HEK293 (cell line): Measurements from ENCODE around the gene FZR1.

Experiments
- CTCF ChIP-seq: fragments of 450-650 bp; formaldehyde crosslinking; IDR thresholded peaks from 2 replicates; pipeline ENCODE4 v1.5.1; 2016; ENCODE audit warnings: missing biosample characterization, missing genetic modification characterization
- KLF1 ChIP-seq: fragments of 450-650 bp; formaldehyde crosslinking; IDR thresholded peaks from 2 replicates; pipeline ENCODE4 v1.5.1; 2016; ENCODE audit warnings: missing biosample characterization, missing genetic modification characterization
- SP2 ChIP-seq: fragments of 450-650 bp; formaldehyde crosslinking; IDR thresholded peaks from 2 replicates; pipeline ENCODE4 v1.5.1; 2016; ENCODE audit warnings: missing biosample characterization, missing genetic modification characterization
- YY1 ChIP-seq: fragments of 450-650 bp; formaldehyde crosslinking; IDR thresholded peaks from 2 replicates; pipeline ENCODE4 v1.5.1; 2018; ENCODE audit warnings: missing biosample characterization, missing genetic modification characterization
- ZBTB7A ChIP-seq: fragments of 450-650 bp; formaldehyde crosslinking; IDR thresholded peaks from 2 replicates; pipeline ENCODE4 v1.5.1; 2016; ENCODE audit warnings: low read depth, missing biosample characterization, missing genetic modification characterization
- ZEB2 ChIP-seq: fragments of 450-650 bp; formaldehyde crosslinking; IDR thresholded peaks from 2 replicates; pipeline ENCODE4 v1.5.1; 2016; ENCODE audit warnings: missing biosample characterization, missing genetic modification characterization
- ZNF10 ChIP-seq: fragments of 450-650 bp; formaldehyde crosslinking; IDR thresholded peaks from 2 replicates; pipeline ENCODE4 v1.5.1; 2017; ENCODE audit warnings: missing biosample characterization, missing genetic modification characterization
- TF ChIP-seq, protein P1 (sequence below): fragments of 450-650 bp; formaldehyde crosslinking; optimal IDR thresholded peaks from 2 replicates; pipeline ENCODE3; 2016; ENCODE audit warnings: missing biosample characterization, mild to moderate bottlenecking, missing genetic modification characterization
- TF ChIP-seq, protein P2 (sequence below): fragments of 450-650 bp; formaldehyde crosslinking; IDR thresholded peaks from 2 replicates; pipeline ENCODE4 v1.5.1; 2016; ENCODE audit warnings: missing biosample characterization, missing genetic modification characterization

DNA sequence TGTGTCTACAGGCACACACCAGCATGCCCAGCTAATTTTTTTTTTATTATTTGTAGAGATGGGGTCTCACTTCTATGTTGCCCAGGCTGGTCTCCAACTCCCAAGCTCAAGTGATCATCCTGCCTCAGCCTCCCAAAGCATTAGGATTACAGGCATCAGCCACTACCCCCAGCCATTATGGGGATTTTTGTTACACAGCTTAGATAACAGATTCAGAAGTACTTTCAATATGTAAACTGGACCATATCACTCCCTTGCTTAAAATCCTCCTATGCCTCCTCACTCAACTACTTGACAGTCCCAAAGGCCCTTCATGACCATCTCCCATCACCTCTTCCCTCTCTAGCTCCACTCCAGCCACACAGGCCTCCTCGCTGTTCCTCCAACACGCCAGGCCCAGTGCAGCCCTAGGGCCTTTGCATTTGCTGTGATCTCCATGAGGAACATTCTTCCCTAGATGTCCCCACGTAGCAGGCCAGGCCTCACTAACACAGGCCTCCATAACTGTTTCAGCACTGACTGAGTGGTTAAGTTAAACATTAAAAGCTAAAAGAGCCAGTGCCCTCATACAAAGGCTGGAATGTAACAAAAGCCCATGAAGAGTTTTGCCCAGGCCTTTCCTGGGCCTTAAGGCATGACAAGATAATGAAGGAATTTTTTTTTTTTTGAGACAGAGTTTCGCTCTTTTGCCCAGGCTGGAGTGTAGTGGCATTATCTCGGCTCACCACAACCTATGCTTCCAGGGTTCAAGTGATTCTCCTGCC, 8.2 kb upstream of the FZR1 start:
- no peak for TF ChIP-seq CTCF (tag by site-specific recombination)
- TF ChIP-seq SP2 (tag by site-specific recombination) = no peak
- no peak for TF ChIP-seq ZEB2 (tag by site-specific recombination)
- no peak for TF ChIP-seq YY1 (tag by site-specific recombination)
- TF ChIP-seq KLF1 (tag by site-specific recombination) = no peak
- TF ChIP-seq, protein P1, sequence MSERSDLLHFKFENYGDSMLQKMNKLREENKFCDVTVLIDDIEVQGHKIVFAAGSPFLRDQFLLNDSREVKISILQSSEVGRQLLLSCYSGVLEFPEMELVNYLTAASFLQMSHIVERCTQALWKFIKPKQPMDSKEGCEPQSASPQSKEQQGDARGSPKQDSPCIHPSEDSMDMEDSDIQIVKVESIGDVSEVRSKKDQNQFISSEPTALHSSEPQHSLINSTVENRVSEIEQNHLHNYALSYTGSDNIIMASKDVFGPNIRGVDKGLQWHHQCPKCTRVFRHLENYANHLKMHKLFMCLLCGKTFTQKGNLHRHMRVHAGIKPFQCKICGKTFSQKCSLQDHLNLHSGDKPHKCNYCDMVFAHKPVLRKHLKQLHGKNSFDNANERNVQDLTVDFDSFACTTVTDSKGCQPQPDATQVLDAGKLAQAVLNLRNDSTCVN (tag by site-specific recombination) = no peak
- no peak for TF ChIP-seq ZNF10
- TF ChIP-seq ZBTB7A (tag by site-specific recombination) = no peak
- TF ChIP-seq, protein P2, sequence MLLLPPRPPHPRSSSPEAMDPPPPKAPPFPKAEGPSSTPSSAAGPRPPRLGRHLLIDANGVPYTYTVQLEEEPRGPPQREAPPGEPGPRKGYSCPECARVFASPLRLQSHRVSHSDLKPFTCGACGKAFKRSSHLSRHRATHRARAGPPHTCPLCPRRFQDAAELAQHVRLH = no peak
